Measurements from ENCODE around the gene PSMD13. TPM values are rescaled to one million over a fixed set of nuclear protein-coding genes. Genes with fewer than 3 reads are reported as not detected.

PSMD13 gene
- total RNA-seq, 1 experiment from 2014 or later: 179 TPM

GRCh38 chr11:206526-207207 is 30.1 kb upstream of the PSMD13 start:
- ChIA-PET CTCF (no interaction called here), RAD21 (ENCODE audit: low non-redundant PET in 1 of 2, low total read pairs in 2 of 2, uncharacterized antibody in 2 of 2, unreplicated experiment in 2 of 2) (no interaction called here), POLR2A (interaction anchor here (1.0 to 1.2 kb wide), 2 partner anchors 149 to 242 kb away, joined by 4 to 7 read pairs; no protein-coding TSS in a partner anchor)
- Histone ChIP-seq H3K79me2 (ENCODE audit: insufficient read depth, low read length) (peaks cover 64% of the 10 kb centered on the region), H3K27ac (ENCODE audit: low read depth, low read length) (peak overlapping the region; percentile 94), H4K20me1 (ENCODE audit: insufficient read depth) (no peaks in the 10 kb centered on the region), H3K36me3 (ENCODE audit: control insufficient read depth in 1 of 2, insufficient read depth in 2 of 2, low read length in 2 of 2) (peaks cover 24 to 45% of the 10 kb centered on the region in 2 experiments; a peak in 3 of 4 replicates), H2AFZ (ENCODE audit: low read depth, low read length, poor library complexity, severe bottlenecking) (no peak overlapping the region), H3K4me2 (ENCODE audit: low read length) (peak overlapping the region; percentile 91), H3K4me3 (replicated peaks in 1 of 2; ENCODE audit: low read depth in 1 of 2, low read length in 2 of 2) (peak overlapping the region; percentile 76 to 99), H3K9me2 (ENCODE audit: insufficient read depth) (no peaks in the 10 kb centered on the region), H3K27me3 (ENCODE audit: insufficient read depth, low read length) (no peaks in the 10 kb centered on the region), H3K9me3 (ENCODE audit: control insufficient read depth in 1 of 2, insufficient read depth in 1 of 2, low read depth in 1 of 2, low read length in 2 of 2) (no peaks in the 10 kb centered on the region), H3K4me1 (ENCODE audit: control insufficient read depth in 1 of 2, insufficient read depth in 2 of 2, low read length in 2 of 2) (peaks cover 16 to 24% of the 10 kb centered on the region in 2 experiments), H3K9ac (ENCODE audit: low read length) (peak overlapping the region; percentile 89)
- no peak for DNase-seq (ENCODE audit: low read depth, low spot score)
- intact Hi-C loops (cut with micrococcal nuclease): loop anchor here (1.0 kb wide), 1 partner anchor 30 kb away; the partner anchor contains the start of genes PSMD13 and SIRT3
- ATAC-seq: no peak
- no TSS peak for BruUV-seq (replicated peaks)
- TF ChIP-seq REST (IDR thresholded peaks at IDR 0.05; ENCODE audit: low read depth): no peak
- no peak for TF ChIP-seq ZBTB33 (IDR thresholded peaks at IDR 0.05; ENCODE audit: extremely low read depth, insufficient replicate concordance, low read length)
- peak; percentile 80; the same call in 1 of the 2 replicates for TF ChIP-seq ZFX (IDR thresholded peaks at IDR 0.05)
- TF ChIP-seq ZNF274 (IDR thresholded peaks at IDR 0.05; ENCODE audit: low read depth, low read length): no peak
- TF ChIP-seq CBX3 (IDR thresholded peaks at IDR 0.05; ENCODE audit: low read depth): no peak
- no peak for TF ChIP-seq CEBPB (IDR thresholded peaks at IDR 0.05; ENCODE audit: low read depth)

Measured in HCT116 (cell line).